GM19023 (cell line): ENCODE results near the gene MCRIP1.

Source experiments
- ATAC-seq: cut with Tn5 transposase; IDR thresholded peaks from one replicate; pipeline ENCODE4 v1.9.1; 2021; ENCODE audit warnings: mild to moderate bottlenecking, moderate library complexity; ENCODE audit not compliant: unreplicated experiment

Gene MCRIP1, protein sequence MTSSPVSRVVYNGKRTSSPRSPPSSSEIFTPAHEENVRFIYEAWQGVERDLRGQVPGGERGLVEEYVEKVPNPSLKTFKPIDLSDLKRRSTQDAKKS

DNA sequence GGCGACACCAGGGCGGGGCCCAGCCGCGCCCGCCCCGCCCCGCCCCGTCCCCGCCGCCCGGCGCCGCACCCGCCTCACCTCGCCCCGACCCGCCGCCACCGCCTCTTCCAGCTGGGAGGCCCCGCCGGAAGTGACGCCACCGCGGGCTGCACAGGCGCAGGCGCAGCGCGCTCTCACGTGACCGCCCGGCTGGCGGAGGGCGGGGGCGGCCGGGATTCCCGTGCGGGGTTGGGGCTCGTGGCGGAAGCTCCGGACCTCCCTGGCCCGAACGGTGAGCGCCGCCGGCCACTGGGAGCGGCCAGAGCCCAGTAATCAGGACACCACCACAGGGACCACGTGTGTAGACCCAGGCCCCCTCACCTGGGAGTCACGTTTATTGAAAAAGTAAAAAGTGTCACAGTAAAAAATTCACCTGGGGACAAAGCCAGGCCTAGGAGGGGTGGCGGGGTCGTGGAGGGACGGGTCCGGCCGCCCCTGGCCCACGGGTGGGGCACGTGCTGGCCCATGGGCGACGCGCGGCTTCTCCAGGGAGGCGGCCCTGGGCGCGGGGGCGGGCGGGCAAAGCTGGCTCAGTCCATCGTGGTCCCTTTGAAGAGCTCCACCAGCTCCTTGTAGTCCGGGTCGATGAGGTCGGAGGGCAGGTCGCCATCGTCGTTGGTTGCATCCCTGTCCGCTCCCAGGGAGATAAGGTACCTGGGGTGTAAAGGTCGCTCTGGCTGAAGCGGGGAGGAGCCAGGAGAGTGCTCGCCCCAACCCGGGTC, at the start of gene MCRIP1:
Gene MCRIP1 (minus strand): TSS at position 132 of the 761 bp plus-strand sequence. CDS start 8,785 bp downstream, outside the sequence.
- ATAC-seq, result peak; percentile 71

DNA sequence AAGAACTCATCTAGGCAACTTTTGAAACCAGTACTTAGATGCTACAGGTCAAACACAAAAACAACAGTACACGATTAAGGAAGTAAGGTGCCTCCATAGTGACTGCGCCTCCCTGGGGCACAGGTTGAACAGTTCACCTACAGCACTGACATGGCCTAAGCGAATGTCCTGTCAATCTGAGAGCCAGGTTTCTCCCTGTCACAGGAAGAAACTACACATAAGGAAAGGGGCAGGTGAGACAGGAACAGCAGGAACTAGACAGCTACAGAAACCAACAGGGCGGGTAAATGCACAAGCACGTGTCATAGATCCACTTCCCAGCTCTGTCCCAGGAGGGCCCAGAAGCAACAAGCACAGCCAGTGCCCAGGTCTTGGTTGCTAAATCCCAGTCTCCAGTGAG, 46.0 kb upstream of the MCRIP1 start:
- no peak for ATAC-seq

- no peak for ATAC-seq
Observed at GRCh38 chr17:81878294-81878693, 45.2 kb upstream of the MCRIP1 start.

DNA sequence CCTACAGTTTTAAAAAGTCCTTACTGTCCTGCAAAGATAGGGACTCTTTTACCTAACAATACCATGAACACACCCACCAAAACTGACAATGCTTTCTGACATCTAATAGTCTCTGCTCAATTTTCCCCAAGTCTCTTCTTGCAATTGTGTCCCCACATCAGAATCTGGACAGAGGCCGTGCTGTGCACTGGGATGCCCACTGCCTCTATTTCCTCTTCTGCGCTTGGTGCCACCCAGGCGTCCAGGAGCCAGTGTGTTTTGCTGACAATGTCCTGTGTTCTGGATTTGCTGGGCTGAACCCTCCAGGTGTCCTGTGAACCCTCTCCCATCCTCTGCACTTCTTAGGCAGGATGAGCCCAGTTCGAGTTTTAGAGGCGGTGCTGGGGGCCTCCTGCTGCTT, 44.5 kb upstream of the MCRIP1 start:
- ATAC-seq, result no peak

- peak; percentile 56 for ATAC-seq
Observed at GRCh38 chr17:81871387-81872230, 38.5 kb upstream of the MCRIP1 start.

- peak; percentile 24 for ATAC-seq
Observed at GRCh38 chr17:81870981-81871386, 37.9 kb upstream of the MCRIP1 start, which contains the start of gene ARHGDIA. Gene ARHGDIA, minus strand, starts transcription at chr17:81871337. Its CDS starts 1,407 bp downstream, at chr17:81869930.

GRCh38 chr17:81870131-81870980, 37.3 kb upstream of the MCRIP1 start:
- peak; percentile 18 for ATAC-seq

DNA sequence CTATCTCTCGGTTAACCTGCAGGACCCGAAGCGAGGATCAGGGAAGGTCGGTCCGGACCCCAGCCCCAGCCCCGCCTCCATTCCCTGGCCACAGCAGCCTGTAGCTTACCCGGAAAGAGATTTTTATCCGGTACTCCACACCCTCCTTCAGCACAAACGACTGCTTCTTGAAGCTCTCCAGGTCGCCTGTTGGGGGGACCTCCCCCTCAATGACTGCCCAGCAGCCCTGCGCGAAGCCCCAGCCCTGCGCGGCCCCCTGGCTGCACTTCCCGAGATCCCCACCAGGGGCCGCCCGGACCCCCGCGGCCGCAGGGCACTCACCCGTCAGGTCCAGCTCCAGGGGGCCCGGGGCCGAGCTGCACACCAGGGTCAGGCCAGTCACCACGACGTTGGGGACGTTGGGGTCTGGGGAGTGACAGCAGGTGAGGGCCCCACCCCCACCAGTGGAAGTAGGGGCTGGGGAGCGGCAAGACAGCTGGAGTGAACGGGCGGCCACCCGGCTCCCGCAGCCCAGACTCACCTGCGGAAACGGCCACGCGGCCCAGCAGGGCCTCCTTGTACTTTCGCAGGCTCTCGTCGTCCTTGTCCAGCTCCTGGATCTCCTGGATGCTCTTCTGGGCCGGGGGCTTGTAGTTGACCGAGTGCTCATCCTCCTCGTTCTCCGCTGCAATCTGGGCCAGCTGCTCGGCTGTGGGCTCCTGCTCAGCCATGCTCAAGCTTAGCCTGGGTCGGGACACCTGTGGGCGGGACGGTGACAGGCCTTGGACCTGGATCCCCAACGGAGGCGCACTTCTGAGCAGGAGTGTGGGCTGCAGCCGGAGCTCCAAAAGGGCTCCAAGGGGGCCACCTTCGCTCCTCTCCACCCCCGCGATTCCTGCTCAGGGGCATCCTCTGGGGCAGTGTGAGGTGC, 36.4 kb upstream of the MCRIP1 start:
- no peak for ATAC-seq

GRCh38 chr17:81868674-81869220, 35.7 kb upstream of the MCRIP1 start:
- ATAC-seq, result no peak

- ATAC-seq, result no peak
Observed at GRCh38 chr17:81867991-81868673, 35.0 kb upstream of the MCRIP1 start.

DNA sequence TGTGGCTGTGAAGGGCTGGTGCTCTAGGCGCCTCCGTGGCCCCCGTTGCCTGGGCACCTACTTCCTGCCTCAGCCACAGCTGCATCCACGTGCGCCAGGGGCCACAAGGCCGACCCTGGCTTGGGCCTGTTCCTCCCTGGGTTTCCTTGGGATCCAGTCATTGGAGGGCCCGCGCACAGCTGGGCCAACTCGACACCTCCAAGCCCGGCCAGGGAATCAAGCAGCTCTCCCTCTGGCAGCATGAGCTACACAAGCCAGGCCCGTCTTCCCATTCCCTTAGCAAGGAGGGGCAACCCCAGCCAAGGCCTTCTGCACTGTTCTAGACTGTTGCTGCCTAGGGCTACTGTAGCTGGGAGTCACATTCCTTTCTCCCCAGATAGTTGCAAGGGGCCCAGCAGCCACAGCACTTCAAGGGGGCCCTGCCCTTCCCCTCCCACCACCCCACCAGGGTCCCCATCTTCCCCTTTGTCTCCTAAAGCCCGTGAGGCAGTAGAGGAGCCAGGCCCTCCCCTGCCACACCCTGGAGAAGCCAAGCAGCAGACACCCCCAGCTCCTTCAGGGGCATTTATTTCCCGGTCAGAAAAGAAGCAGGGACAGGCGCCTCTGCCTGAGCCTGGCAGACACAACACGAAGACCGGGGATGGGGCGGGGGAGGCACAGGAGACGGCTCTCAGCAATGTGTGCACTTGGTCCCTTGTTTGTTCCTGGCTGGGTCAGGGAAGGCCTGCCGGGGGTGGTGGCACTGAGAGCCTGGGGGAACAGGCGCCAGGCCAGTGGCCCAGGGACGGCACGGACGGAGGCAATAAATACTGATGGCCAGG, 34.3 kb upstream of the MCRIP1 start:
- no peak for ATAC-seq

DNA sequence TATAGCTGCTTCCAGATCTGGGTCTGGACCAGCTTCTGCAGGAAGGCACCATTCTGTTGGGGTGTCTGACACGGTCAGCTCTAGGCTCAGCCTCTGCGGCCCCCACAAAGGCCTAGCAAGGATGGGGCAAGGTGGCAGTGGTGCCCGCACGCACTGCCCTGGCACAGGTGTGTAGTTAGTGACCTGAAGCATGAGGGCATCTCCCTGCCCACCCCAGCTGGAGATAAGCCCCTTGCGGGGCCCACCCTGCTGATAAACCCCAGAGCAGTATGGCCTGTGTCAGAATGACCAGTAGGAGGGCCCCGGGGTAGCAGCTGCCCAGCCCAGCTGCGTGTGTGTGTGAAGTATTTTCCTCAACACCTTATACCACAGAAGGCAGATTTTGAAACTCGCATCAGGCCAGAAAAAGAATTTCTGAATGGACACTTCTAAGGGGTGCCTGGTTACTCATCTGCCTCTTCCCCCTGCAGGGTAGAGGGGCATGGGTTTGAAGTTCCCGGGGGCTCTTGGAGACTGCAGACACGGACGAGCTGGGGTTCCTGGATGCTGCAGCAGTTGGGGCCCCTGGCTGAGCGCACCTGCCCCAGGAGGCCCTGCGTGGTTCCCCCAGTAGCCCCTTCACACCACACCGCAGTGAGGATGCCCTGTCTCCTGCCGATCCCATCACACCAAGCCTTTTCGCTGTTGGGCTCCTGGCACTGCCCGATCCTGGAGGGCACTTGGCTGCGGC, 33.5 kb upstream of the MCRIP1 start:
- no peak for ATAC-seq

DNA sequence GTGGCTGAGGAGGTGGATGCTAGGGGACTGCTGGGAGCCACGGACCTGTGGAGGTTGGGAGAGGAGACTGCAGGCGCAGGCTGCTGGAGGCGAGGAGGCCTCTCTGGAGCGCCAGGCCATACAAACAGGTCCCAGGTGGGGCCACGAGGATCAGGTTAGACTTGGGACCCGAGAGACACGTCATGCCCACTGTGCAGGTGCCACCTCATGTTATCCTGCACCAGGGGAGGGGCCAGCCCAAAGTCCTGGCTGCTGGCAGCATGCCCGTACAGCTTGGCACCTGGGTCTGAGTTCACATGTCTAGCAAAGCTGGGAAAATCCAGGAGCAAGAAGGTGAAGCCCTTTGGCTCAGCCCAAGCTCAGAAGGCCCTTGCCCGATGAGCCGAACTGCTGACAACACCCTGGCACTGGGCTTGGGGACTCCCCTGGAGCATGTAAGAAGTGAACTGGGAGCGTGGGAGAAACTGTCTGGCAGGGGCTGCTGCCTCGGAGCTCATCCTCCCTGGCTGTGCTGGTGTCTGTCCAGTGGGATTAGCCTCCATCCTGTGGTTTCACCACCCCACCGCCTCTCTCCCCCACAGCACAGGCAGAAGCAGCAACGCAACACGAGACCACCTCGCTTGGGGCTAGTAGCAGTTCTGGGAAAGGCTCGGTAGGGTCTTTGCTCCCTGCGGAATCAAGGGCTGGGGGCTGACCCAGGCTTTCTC, 32.8 kb upstream of the MCRIP1 start:
- ATAC-seq, result no peak

DNA sequence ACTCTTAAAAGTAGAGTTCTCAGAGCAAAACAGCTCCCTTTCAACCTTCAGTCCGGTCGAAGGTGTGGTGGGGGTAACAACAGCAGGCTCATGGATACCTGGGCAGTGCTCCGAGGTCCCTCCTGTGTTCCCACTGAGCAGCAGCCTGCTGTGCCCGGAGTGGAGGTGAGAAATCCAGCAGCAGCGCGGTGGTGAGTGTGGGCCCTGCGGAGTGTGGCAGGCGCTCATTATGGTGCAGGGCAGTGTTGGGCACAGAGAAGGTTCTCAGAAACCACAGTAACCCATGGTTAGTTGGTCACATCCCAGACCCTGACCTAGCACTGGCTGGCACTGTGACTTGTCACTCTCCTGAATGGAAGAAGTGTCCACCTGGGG, 32.3 kb upstream of the MCRIP1 start:
- no peak for ATAC-seq

DNA sequence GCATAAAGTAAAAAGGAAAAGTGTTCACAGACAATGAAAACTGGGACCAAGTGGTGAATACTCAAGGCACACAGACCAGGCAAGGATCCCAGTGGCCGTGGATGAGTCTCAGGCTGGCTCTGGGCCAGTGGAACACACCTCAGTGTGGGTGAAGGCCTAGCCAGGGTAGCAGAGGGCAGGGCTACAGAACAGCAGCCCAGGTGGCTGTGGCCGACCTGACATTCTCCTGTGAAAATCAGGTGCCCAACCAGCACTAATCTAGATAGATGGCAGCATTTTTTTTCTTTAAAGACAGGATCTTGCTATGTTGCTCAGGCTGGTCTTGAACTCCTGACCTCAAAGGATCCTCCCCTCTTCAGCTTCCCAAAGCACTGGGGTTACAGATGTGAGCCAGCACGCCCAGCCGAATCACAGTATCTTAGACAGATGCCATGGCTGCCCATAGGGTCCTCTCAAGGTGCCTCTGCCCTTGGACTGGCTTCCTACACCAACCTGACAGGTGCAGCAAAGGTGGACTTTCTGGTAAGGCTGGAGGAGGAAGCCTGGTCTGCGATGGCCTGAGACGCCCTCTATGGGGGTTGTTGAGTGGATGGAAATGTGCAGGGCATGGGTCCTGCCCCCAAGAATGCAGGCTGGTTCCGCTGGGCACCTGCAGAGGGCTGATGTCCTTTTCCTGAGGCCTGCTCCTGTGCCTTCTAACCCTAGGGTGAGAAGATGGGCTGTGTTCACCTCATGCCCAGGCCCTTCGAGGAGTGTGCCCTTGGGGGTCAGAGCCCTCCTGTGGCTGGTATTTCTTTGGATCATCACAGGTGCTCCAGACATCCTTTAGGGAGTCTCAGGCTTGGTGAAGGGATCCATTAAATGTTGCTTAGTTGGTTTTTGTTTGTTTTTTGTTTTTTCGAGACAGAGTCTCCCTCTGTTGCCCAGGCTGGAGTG, 31.0 kb upstream of the MCRIP1 start:
- no peak for ATAC-seq
